RWPE2 (cell line): Measurements from ENCODE around the gene NGEF.

Experiments used
- ATAC-seq: fragments of 200-7000 bp; cut with Tn5 transposase; 3 replicates; pipeline ENCODE4 v1.9.1; 2021; ENCODE audit warnings: low read depth
- DNase-seq: peaks from one replicate; pipeline ENCODE4 v3.0.0-alpha.2; 2020; ENCODE audit warnings: low spot score
- H3K27ac ChIP-seq: fragments of 450-650 bp; 2 replicates; pipeline ENCODE4 v1.5.1; 2017; ENCODE audit warnings: mild to moderate bottlenecking; ENCODE audit not compliant: poor library complexity, severe bottlenecking
- H3K27me3 ChIP-seq: fragments of 250-450 bp; sonication (Bioruptor Pico); 2 replicates; pipeline ENCODE4 v1.5.1; 2021; ENCODE audit warnings: mild to moderate bottlenecking, moderate library complexity; ENCODE audit not compliant: insufficient read depth, poor library complexity, severe bottlenecking
- H3K36me3 ChIP-seq: fragments of 250-450 bp; sonication (Bioruptor Pico); 2 replicates; pipeline ENCODE4 v1.5.1; 2020; ENCODE audit warnings: low read depth, mild to moderate bottlenecking, moderate library complexity
- H3K4me1 ChIP-seq: fragments of 250-450 bp; sonication (Bioruptor Pico); 2 replicates; pipeline ENCODE4 v1.5.1; 2021; ENCODE audit warnings: mild to moderate bottlenecking, moderate library complexity; ENCODE audit not compliant: insufficient read depth, poor library complexity, severe bottlenecking
- H3K4me3 ChIP-seq: fragments of 250-450 bp; sonication (Bioruptor Pico); 2 replicates; pipeline ENCODE4 v1.5.1; 2021; ENCODE audit warnings: mild to moderate bottlenecking, moderate library complexity; ENCODE audit not compliant: severe bottlenecking
- H3K9me3 ChIP-seq: fragments of 250-450 bp; sonication (Bioruptor Pico); 2 replicates; pipeline ENCODE4 v1.5.1; 2021; ENCODE audit warnings: mild to moderate bottlenecking, moderate library complexity; ENCODE audit not compliant: severe bottlenecking
- CTCF ChIP-seq: fragments of 450-650 bp; IDR thresholded peaks from one replicate; pipeline ENCODE4 v1.5.1; 2017; ENCODE audit warnings: mild to moderate bottlenecking, moderate library complexity; ENCODE audit not compliant: poor library complexity, severe bottlenecking

The NGEF gene

GRCh38 chr2:232942831-232943230 lies 70.2 kb downstream of the NGEF start:
- Histone ChIP-seq H3K36me3 (no peaks in the 10 kb centered on the region), H3K4me1 (no peaks in the 10 kb centered on the region), H3K27ac (no peak overlapping the region), H3K27me3 (no peaks in the 10 kb centered on the region), H3K4me3 (no peak overlapping the region), H3K9me3 (no peaks in the 10 kb centered on the region)
- DNase-seq (no peak), ATAC-seq (no peak)
- TF ChIP-seq CTCF = no peak

DNA sequence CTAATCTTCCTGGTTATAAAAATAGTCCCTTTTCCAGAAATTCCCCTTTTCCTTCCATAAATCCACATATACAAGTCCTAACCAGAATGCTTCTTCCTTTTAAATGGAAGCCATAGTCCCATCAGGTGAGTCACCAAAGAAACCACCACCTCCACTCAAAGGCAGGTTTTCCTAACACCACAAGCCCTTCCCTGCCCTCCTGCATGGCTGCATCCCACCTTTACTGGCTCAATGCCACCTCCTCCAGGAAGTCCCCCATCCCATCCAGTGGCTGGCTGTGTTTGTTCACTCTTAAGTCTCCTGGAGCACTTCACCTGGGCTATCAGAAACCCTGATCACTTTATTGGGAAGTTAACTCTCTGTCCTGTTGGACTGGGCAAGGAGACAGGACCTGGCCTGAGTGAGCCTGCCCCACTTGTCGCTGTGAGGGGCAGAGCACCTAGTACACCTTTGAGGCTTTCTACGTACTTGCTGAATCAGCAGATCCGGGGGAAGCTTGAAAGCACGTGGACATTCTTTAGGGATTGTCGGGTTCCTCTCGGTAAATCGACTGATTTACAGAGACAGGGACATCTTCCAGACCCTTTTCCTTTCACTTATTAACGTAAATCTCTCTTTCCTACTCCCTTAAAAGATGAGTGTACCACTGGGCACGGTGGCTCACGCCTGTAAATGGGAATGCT lies 71.0 kb downstream of the NGEF start:
- H3K9me3 ChIP-seq = no peaks in the 10 kb centered on the region
- no peak overlapping the region for H3K4me3 ChIP-seq
- no peak for DNase-seq
- no peak overlapping the region for H3K27ac ChIP-seq
- TF ChIP-seq CTCF = no peak
- H3K27me3 ChIP-seq = no peaks in the 10 kb centered on the region
- no peaks in the 10 kb centered on the region for H3K4me1 ChIP-seq
- ATAC-seq = no peak
- no peaks in the 10 kb centered on the region for H3K36me3 ChIP-seq

DNA sequence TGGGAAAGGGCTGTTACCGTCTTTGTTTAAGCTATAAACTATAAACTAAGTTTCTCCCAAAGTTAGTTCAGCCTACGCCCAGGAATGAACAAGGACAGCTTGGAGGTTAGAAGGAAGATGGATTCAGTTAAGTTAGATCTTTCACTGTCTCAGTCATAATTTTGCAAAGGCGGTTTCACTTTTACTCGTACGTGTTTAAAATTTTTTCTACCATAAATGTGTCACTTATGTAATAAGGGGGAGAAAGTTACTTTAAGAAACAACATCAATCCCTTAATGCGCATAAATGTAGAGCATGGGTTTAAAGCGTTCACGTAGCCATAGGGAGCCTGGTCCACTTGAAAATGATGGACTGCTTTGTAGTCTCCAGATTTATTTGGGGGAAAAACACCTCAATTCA lies 71.7 kb downstream of the NGEF start:
- Histone ChIP-seq H3K36me3 (no peaks in the 10 kb centered on the region), H3K27me3 (no peaks in the 10 kb centered on the region), H3K4me1 (no peaks in the 10 kb centered on the region), H3K9me3 (no peaks in the 10 kb centered on the region), H3K4me3 (no peak overlapping the region), H3K27ac (no peak overlapping the region)
- ATAC-seq = no peak
- no peak for TF ChIP-seq CTCF
- no peak for DNase-seq

GRCh38 chr2:232940724-232941123 lies 72.3 kb downstream of the NGEF start:
- TF ChIP-seq CTCF = no peak
- no peak overlapping the region for H3K27ac ChIP-seq

GRCh38 chr2:232937278-232937906 lies 75.7 kb downstream of the NGEF start:
- TF ChIP-seq CTCF = no peak
- DNase-seq = no peak
- ATAC-seq = peak; percentile 94

More at GRCh38 chr2:232940724-232941123, 72.3 kb downstream of the NGEF start:
- Histone ChIP-seq H3K36me3 (no peaks in the 10 kb centered on the region), H3K9me3 (no peaks in the 10 kb centered on the region), H3K4me3 (no peak overlapping the region), H3K27me3 (no peaks in the 10 kb centered on the region), H3K4me1 (no peaks in the 10 kb centered on the region)
- DNase-seq (no peak), ATAC-seq (no peak)

More at GRCh38 chr2:232937278-232937906, 75.7 kb downstream of the NGEF start:
- Histone ChIP-seq H3K9me3 (no peaks in the 10 kb centered on the region), H3K4me1 (no peaks in the 10 kb centered on the region), H3K27ac (no peak overlapping the region), H3K27me3 (no peaks in the 10 kb centered on the region), H3K4me3 (no peak overlapping the region), H3K36me3 (no peaks in the 10 kb centered on the region)
